DND-41 (cell line): Measurements from ENCODE around the gene L3MBTL4.

Source experiments
- ATAC-seq: fragments of 200-7000 bp; cut with Tn5 transposase; 3 replicates; pipeline ENCODE4 v1.9.1; 2021; ENCODE audit warnings: low read depth; ENCODE audit not compliant: insufficient read depth
- DNase-seq: peaks from one replicate; pipeline ENCODE4 v3.0.0-alpha.2; 2020
- H2AFZ ChIP-seq: 2 replicates; pipeline ENCODE4 v1.6.0; 2012; ENCODE audit warnings: low read depth, low read length
- H3K27ac ChIP-seq: 2 replicates; pipeline ENCODE4 v1.5.1; 2012; ENCODE audit warnings: low read length, inconsistent platforms
- H3K27me3 ChIP-seq: fragments of 200-600 bp; sonication (generic); 2 replicates; pipeline ENCODE4 v1.6.0; 2012; ENCODE audit warnings: low read length, mild to moderate bottlenecking, inconsistent platforms; ENCODE audit not compliant: insufficient read depth, poor library complexity
- H3K36me3 ChIP-seq: 2 replicates; pipeline ENCODE4 v1.5.1; 2012; ENCODE audit warnings: low read length, inconsistent platforms; ENCODE audit not compliant: insufficient read depth
- H3K4me1 ChIP-seq: 2 replicates; pipeline ENCODE4 v1.5.1; 2012; ENCODE audit warnings: mild to moderate bottlenecking, low read length; ENCODE audit not compliant: insufficient read depth
- H3K4me2 ChIP-seq: 2 replicates; pipeline ENCODE4 v1.6.0; 2012; ENCODE audit warnings: mild to moderate bottlenecking, moderate library complexity, low read length, inconsistent platforms; ENCODE audit not compliant: insufficient read depth
- H3K4me3 ChIP-seq, 2 experiments: fragments of 200-600 bp in 1 of 2; shearing (Covaris generic) in 1 of 2; 2 replicates each; pipeline ENCODE4 v1.5.1; 2012 to 2016; ENCODE audit warnings: inconsistent platforms in 2 of 2, low read length in 2 of 2, mild to moderate bottlenecking in 2 of 2, low read depth in 1 of 2, moderate library complexity in 1 of 2
- H3K79me2 ChIP-seq: 2 replicates; pipeline ENCODE4 v1.6.0; 2012; ENCODE audit warnings: low read length, inconsistent platforms; ENCODE audit not compliant: insufficient read depth
- H3K9ac ChIP-seq: 2 replicates; pipeline ENCODE4 v1.6.0; 2012; ENCODE audit warnings: low read depth, mild to moderate bottlenecking, inconsistent platforms, low read length, moderate library complexity
- H3K9me3 ChIP-seq: 2 replicates; pipeline ENCODE4 v1.5.1; 2012; ENCODE audit warnings: low read length, moderate library complexity, mild to moderate bottlenecking, inconsistent platforms; ENCODE audit not compliant: insufficient read depth, severe bottlenecking
- H4K20me1 ChIP-seq: 2 replicates; pipeline ENCODE4 v1.6.0; 2012; ENCODE audit warnings: low read length; ENCODE audit not compliant: insufficient read depth
- EZH2 ChIP-seq: IDR thresholded peaks from 3 replicates; pipeline ENCODE4 v1.6.1; 2012; ENCODE audit warnings: borderline replicate concordance, low read depth, mild to moderate bottlenecking, moderate library complexity, low read length, inconsistent platforms; ENCODE audit not compliant: severe bottlenecking
- TF ChIP-seq, protein P1 (sequence below): IDR thresholded peaks from 2 replicates; pipeline ENCODE4 v1.5.1; 2012; ENCODE audit warnings: borderline replicate concordance, low read length, moderate library complexity, mild to moderate bottlenecking; ENCODE audit not compliant: poor library complexity, severe bottlenecking; ENCODE audit errors: extremely low read depth

Gene L3MBTL4

DNA sequence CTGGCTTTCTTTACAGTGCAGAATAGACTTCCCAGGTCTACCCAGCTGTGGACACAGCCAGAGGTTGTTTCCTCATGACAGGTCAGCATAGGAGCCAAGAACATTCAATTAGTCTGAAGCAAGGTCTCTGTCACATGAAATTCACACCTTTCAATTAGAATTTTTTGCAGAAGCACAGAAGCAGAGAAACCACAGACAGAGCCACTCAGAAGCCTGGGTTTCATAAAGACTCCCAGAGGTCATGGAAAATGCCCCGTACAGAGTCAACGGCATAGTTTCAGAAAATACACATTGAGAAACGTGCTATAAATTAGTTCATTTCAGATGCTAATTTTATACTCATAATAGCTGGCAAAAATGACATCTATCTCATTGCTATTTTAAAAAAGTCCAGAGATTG lies 432.4 kb downstream of the L3MBTL4 start:
- no peak for ATAC-seq
- Histone ChIP-seq H3K9ac (no peak overlapping the region), H2AFZ (no peak overlapping the region), H3K4me1 (no peaks in the 10 kb centered on the region), H3K27me3 (no peaks in the 10 kb centered on the region), H3K79me2 (no peaks in the 10 kb centered on the region), H3K4me3 (no peak overlapping the region), H3K9me3 (no peaks in the 10 kb centered on the region), H3K27ac (no peak overlapping the region), H3K36me3 (no peaks in the 10 kb centered on the region), H3K4me2 (no peak overlapping the region), H4K20me1 (no peaks in the 10 kb centered on the region)
- no peak for DNase-seq
- TF ChIP-seq EZH2 = no peak
- TF ChIP-seq, protein P1, sequence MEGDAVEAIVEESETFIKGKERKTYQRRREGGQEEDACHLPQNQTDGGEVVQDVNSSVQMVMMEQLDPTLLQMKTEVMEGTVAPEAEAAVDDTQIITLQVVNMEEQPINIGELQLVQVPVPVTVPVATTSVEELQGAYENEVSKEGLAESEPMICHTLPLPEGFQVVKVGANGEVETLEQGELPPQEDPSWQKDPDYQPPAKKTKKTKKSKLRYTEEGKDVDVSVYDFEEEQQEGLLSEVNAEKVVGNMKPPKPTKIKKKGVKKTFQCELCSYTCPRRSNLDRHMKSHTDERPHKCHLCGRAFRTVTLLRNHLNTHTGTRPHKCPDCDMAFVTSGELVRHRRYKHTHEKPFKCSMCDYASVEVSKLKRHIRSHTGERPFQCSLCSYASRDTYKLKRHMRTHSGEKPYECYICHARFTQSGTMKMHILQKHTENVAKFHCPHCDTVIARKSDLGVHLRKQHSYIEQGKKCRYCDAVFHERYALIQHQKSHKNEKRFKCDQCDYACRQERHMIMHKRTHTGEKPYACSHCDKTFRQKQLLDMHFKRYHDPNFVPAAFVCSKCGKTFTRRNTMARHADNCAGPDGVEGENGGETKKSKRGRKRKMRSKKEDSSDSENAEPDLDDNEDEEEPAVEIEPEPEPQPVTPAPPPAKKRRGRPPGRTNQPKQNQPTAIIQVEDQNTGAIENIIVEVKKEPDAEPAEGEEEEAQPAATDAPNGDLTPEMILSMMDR = no peak

DNA sequence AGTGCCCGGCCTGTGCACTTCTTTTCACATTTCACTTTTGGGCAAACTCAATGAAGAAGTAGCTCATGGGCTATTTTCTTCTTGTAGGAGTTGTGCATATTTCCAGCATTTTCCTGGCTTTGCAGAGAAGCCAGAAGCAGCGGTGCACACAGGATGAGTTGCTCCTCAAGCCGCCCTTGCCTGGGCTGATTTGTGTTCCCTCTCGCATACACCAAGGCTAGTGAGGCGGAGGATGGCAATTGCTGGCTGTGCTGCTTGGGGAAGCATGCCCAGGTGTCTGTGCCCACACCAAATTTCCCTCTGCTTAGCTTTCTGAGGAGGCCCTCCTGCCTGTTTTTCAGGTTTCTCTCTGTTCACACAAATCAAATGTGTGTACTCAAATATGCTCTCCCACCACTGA lies 434.0 kb downstream of the L3MBTL4 start:
- no peak overlapping the region for H3K27ac ChIP-seq

DNA sequence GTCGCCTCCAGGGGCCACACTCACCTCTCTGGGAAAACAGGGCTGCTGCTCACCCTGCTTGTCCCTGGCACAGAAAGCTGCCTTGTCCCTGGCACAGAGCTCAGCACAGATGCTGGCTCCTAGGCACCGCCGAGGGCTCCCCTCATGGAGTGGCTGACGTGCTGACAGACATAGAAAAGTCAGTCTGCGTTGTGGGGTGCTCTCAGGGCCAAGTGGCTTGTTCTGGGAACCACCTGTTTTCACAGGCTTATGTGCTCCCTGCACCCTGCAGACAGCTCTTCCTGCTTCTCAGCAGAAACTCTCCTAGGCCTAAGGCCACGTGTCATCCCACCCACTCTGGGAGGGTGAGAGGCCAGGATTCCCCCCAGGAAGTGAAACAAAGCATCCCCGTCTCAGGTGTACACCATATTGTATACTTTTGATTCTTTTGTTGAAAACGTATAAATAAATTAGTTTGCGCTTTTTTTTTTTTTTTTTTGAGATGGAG lies 434.7 kb downstream of the L3MBTL4 start:
- Histone ChIP-seq H3K4me3 (no peak overlapping the region), H3K79me2 (no peaks in the 10 kb centered on the region), H3K27ac (no peak overlapping the region), H3K36me3 (no peaks in the 10 kb centered on the region), H3K4me2 (no peak overlapping the region), H3K27me3 (no peaks in the 10 kb centered on the region), H3K4me1 (no peaks in the 10 kb centered on the region), H4K20me1 (no peaks in the 10 kb centered on the region), H2AFZ (no peak overlapping the region), H3K9ac (no peak overlapping the region), H3K9me3 (no peaks in the 10 kb centered on the region)
- ATAC-seq (no peak), DNase-seq (no peak)
- no peak for TF ChIP-seq EZH2
- TF ChIP-seq, protein P1 = no peak

More for the DNA sequence above, 434.0 kb downstream of the L3MBTL4 start:
- Histone ChIP-seq H3K27me3 (no peaks in the 10 kb centered on the region), H2AFZ (no peak overlapping the region), H3K4me1 (no peaks in the 10 kb centered on the region), H3K4me3 (no peak overlapping the region), H4K20me1 (no peaks in the 10 kb centered on the region), H3K9ac (no peak overlapping the region), H3K9me3 (no peaks in the 10 kb centered on the region), H3K4me2 (no peak overlapping the region), H3K36me3 (no peaks in the 10 kb centered on the region), H3K79me2 (no peaks in the 10 kb centered on the region)
- DNase-seq (no peak), ATAC-seq (no peak)
- TF ChIP-seq, protein P1 = no peak
- no peak for TF ChIP-seq EZH2

DNA sequence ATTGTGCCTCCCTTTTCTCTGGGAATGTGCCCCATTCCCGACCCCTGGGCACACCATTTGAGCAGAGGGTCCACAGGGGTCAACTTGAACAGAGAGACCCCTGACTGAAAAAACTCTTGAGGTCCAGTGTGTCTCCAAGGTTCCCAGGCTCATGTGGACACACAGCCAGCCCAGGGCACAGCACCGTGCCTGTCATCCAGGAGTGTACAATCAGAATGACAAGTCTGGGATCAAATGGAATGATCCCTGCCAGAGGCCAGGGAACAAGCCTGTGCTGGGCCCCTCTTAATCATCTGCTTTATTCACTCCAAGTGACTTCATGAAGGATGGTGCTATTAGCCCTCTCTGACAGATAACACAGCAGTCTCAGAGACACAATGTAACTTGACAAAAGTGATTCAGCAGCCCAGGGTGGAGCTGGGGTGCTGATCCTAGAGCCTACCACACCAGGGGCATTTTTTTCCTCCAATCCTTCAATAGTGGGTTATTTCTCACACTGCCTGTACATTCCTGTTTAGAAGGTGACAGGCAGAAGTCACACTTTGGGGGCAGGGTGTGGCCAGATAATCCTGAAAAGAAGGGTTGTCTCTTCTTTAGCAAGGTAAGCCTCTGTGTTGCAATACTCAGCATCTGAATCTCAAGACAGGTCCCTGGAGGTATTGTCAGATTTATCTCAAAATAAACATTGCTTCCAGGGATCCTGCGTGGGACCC lies 435.4 kb downstream of the L3MBTL4 start:
- DNase-seq = no peak
- no peaks in the 10 kb centered on the region for H3K36me3 ChIP-seq
- no peaks in the 10 kb centered on the region for H3K9me3 ChIP-seq
- H3K4me3 ChIP-seq = no peak overlapping the region
- no peak overlapping the region for H3K4me2 ChIP-seq
- no peak for ATAC-seq
- H3K79me2 ChIP-seq = no peaks in the 10 kb centered on the region
- no peaks in the 10 kb centered on the region for H3K4me1 ChIP-seq
- H3K27me3 ChIP-seq = no peaks in the 10 kb centered on the region
- no peaks in the 10 kb centered on the region for H4K20me1 ChIP-seq
- H3K27ac ChIP-seq = no peak overlapping the region
- TF ChIP-seq, protein P1 = no peak
- TF ChIP-seq EZH2 = no peak
- H2AFZ ChIP-seq = no peak overlapping the region
- H3K9ac ChIP-seq = no peak overlapping the region
